ENCODE data around the gene ABCB9. TPM values are rescaled to one million over a fixed set of nuclear protein-coding genes. Genes with fewer than 3 reads are reported as not detected.

ABCB9 gene
- total and polyA plus RNA-seq, 7 donors, result 1.2 to 5.3 (median 3.0) TPM

GRCh38 chr12:122980183-122981035 is 14.1 kb upstream of the ABCB9 start, which contains the start of gene ARL6IP4:
ARL6IP4 (plus strand) TSS chr12:122980681; CDS start chr12:122981140, 459 bp downstream.
- 0% methylated on average over 96 of the region's 96 CpGs for WGBS, 2 donors
- Histone ChIP-seq H3K36me3 (peaks cover 0 to 27% (median 4%) of the 10 kb centered on the region in 4 donors), H3K4me3 (peak within 1 kb of the TSS; percentile 72 to 100 (median 96)), H3K9me3 (no peaks in the 10 kb centered on the region), H3K27me3 (no peaks in the 10 kb centered on the region), H3K4me1 (peaks cover 0 to 88% (median 82%) of the 10 kb centered on the region in 4 donors), H3K27ac (peak within 1 kb of the TSS; percentile 87 to 97 (median 94))
- DNase-seq, result no peak
- TF ChIP-seq CTCF (IDR thresholded peaks at IDR 0.05) (no peak), POLR2AphosphoS5 (IDR thresholded peaks at IDR 0.05) (peak; percentile 63 to 88 (median 77)), POLR2A (IDR thresholded peaks at IDR 0.05) (peak; percentile 24 to 38), EP300 (IDR thresholded peaks at IDR 0.05) (no peak)
- intact Hi-C loops (cut with DNase I), result loop anchor here (5.0 kb wide), 1 partner anchor 172 kb away; the partner anchor contains the start of gene PITPNM2

- Histone ChIP-seq H3K27ac (peak overlapping the region; percentile 87 to 97 (median 94)), H3K27me3 (no peaks in the 10 kb centered on the region), H3K36me3 (peaks cover 0 to 24% (median 4%) of the 10 kb centered on the region in 4 donors), H3K9me3 (no peaks in the 10 kb centered on the region), H3K4me3 (peak overlapping the region; percentile 72 to 100 (median 96)), H3K4me1 (peaks cover 0 to 83% (median 77%) of the 10 kb centered on the region in 4 donors)
- TF ChIP-seq POLR2A (IDR thresholded peaks at IDR 0.05) (no peak), CTCF (IDR thresholded peaks at IDR 0.05) (no peak), EP300 (IDR thresholded peaks at IDR 0.05) (no peak), POLR2AphosphoS5 (IDR thresholded peaks at IDR 0.05) (no peak)
- no peak for DNase-seq
- 2 to 12% methylated on average over 7 of the region's 7 CpGs for WGBS, 2 donors
- intact Hi-C loops (cut with DNase I), result loop anchor here (5.0 kb wide), 1 partner anchor 172 kb away; the partner anchor contains the start of gene PITPNM2
These were observed 13.6 kb upstream of the ABCB9 start for GRCh38 chr12:122979908-122980182.

- Histone ChIP-seq H3K27ac (peak overlapping the region in 3 of 4 donors; percentile 94 to 97 (median 94)), H3K4me1 (peaks cover 0 to 77% (median 71%) of the 10 kb centered on the region in 4 donors), H3K9me3 (no peaks in the 10 kb centered on the region), H3K27me3 (no peaks in the 10 kb centered on the region), H3K36me3 (peaks cover 0 to 24% (median 4%) of the 10 kb centered on the region in 4 donors), H3K4me3 (peak overlapping the region in 3 of 4 donors; percentile 72 to 100 (median 100))
- TF ChIP-seq POLR2A (IDR thresholded peaks at IDR 0.05) (no peak), POLR2AphosphoS5 (IDR thresholded peaks at IDR 0.05) (no peak), CTCF (IDR thresholded peaks at IDR 0.05) (no peak), EP300 (IDR thresholded peaks at IDR 0.05) (no peak)
- no peak for DNase-seq
- intact Hi-C loops (cut with DNase I), result no loop called here
- WGBS, 2 donors, result 75 to 82% methylated on average over 28 of the region's 28 CpGs
These were observed 13.0 kb upstream of the ABCB9 start for GRCh38 chr12:122979001-122979907.

GRCh38 chr12:122978507-122978955 is 12.3 kb upstream of the ABCB9 start:
- no peak for DNase-seq
- Histone ChIP-seq H3K4me3 (no peak overlapping the region), H3K27me3 (no peaks in the 10 kb centered on the region), H3K36me3 (peaks cover 0 to 24% (median 4%) of the 10 kb centered on the region in 4 donors), H3K4me1 (peaks cover 0 to 77% (median 71%) of the 10 kb centered on the region in 4 donors), H3K27ac (no peak overlapping the region), H3K9me3 (no peaks in the 10 kb centered on the region)
- 91 to 93% methylated on average over 21 of the region's 21 CpGs for WGBS, 2 donors
- TF ChIP-seq POLR2A (IDR thresholded peaks at IDR 0.05) (no peak), POLR2AphosphoS5 (IDR thresholded peaks at IDR 0.05) (no peak), EP300 (IDR thresholded peaks at IDR 0.05) (no peak)
- intact Hi-C loops (cut with DNase I), result no loop called here

All from sigmoid colon (tissue), 7 donors.